Activated CD4-positive, CD25-positive, alpha-beta regulatory T cell (primary cell): Measurements from ENCODE around the gene ACAA2.

ENCODE experiments used
- DNase-seq, 4 experiments: peaks; one replicate each; lab custom pipeline; 2025; lab: John Stamatoyannopoulos, UW

Gene ACAA2, protein sequence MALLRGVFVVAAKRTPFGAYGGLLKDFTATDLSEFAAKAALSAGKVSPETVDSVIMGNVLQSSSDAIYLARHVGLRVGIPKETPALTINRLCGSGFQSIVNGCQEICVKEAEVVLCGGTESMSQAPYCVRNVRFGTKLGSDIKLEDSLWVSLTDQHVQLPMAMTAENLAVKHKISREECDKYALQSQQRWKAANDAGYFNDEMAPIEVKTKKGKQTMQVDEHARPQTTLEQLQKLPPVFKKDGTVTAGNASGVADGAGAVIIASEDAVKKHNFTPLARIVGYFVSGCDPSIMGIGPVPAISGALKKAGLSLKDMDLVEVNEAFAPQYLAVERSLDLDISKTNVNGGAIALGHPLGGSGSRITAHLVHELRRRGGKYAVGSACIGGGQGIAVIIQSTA

GRCh38 chr18:49813319-49814146 lies at the start of gene ACAA2:
ACAA2 (minus strand) TSS chr18:49813533; CDS start chr18:49813484, 49 bp downstream.
- peak; percentile 65 to 71 (median 70) for DNase-seq

- no peak for DNase-seq
Observed at GRCh38 chr18:49862656-49863385, 49.5 kb upstream of the ACAA2 start.

- DNase-seq, result no peak
Observed at GRCh38 chr18:49861659-49862058, 48.3 kb upstream of the ACAA2 start.

GRCh38 chr18:49859725-49860124 lies 46.4 kb upstream of the ACAA2 start:
- no peak for DNase-seq

- DNase-seq, result no peak
Observed at GRCh38 chr18:49859021-49859359, 45.7 kb upstream of the ACAA2 start.

- DNase-seq, result peak; percentile 4 to 31 (median 16)
Observed at GRCh38 chr18:49858309-49859020, 45.1 kb upstream of the ACAA2 start.

DNA sequence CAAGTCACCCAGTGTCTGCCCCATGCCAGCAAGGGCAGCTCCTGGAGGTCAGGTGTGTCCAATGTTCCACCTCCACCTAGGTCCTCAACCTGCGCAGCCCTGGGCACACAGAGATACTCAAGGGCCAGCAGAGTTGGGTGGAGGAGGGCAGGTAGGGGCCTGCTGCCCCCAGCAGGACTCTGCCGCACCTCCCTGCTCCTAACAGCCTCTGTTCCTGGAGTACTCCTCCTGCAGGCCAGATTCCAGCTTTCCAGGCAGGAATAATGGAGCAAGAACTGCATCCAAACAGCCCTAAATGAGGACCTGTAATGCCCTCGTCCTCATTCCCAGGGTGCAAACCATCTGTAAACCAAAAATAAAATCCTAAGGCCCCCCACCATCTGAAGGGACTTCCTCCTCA lies 44.4 kb upstream of the ACAA2 start:
- no peak for DNase-seq

DNA sequence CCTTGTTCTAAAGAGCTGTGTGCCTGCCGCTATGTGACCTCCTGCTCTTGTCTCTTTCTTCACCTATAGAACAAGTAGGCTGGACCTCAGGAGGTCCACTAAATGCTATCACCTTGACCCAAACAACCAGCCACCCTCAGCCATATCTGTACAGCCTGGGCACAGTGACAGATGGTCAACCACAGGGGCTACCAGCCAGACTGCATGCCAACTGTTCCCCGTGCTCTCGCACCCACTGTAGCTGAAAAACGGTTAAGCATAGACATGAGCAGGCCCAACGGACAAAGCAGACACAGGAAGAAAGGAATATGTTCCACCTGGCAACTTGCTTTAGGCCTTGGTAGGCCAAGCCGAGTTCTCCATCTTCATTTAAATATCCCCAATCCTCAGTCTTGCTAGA lies 43.2 kb upstream of the ACAA2 start:
- no peak for DNase-seq

- DNase-seq, result no peak
Observed at GRCh38 chr18:49855711-49856415, 42.5 kb upstream of the ACAA2 start.

DNA sequence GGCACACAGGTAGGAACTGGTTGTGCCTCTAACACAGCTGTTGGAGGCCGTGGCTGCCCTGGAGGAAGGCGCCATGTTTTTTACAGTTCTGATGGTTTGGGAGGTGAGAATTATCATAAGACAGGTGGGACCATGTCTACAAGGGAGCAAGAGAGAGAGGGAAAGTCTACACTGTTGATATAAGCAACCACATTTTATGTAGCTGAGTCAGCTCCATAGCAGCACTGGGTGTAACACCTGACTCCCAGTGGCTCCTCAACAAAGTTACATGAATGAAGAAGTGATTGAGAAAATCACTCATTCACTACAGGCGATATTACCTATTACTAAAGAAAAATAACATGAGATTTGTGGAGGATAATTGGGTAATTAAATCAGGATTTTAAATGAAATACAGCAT lies 41.3 kb upstream of the ACAA2 start:
- DNase-seq, result no peak

DNA sequence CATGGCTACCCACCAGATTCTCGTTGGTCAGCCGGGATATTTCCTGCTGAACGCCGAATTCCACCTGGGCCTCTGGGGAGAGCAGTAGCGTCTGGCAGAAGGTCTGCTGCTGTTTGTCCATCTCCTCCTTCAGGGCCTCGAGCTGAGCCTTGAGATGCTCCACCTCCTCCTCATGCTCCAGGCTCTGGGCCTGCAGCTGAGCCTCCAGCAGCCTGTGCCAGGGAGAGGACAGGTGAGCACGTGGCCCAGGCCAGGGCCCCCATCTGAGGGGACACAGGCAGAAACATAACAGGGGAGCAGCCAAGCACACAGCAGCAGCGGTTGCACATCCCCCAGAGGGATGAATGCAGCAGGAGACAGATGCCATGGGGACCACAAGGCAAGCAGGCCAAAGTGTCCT lies 40.1 kb upstream of the ACAA2 start:
- no peak for DNase-seq

DNA sequence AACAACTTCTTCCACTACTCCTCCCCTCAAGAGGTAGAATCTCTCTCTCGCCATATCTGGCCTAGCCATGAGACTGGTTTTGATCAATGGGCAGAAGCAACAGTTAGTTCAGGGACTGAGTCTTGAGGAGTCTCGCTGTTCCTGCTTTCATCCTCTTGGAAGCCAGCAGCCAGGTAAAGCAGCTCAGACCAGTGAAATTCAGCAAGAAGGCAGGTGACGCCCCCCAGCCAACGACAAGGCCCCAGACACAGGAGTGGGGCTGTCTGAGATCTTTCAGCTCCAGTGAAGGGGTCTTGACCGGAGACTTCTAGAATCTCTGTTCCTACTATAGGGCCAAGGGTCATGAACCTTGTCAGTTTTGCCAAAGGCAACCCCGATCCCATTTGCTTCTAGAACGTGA lies 39.7 kb upstream of the ACAA2 start:
- no peak for DNase-seq

GRCh38 chr18:49851624-49852023 lies 38.3 kb upstream of the ACAA2 start:
- no peak for DNase-seq

- no peak for DNase-seq
Observed at GRCh38 chr18:49850636-49851035, 37.3 kb upstream of the ACAA2 start.

DNA sequence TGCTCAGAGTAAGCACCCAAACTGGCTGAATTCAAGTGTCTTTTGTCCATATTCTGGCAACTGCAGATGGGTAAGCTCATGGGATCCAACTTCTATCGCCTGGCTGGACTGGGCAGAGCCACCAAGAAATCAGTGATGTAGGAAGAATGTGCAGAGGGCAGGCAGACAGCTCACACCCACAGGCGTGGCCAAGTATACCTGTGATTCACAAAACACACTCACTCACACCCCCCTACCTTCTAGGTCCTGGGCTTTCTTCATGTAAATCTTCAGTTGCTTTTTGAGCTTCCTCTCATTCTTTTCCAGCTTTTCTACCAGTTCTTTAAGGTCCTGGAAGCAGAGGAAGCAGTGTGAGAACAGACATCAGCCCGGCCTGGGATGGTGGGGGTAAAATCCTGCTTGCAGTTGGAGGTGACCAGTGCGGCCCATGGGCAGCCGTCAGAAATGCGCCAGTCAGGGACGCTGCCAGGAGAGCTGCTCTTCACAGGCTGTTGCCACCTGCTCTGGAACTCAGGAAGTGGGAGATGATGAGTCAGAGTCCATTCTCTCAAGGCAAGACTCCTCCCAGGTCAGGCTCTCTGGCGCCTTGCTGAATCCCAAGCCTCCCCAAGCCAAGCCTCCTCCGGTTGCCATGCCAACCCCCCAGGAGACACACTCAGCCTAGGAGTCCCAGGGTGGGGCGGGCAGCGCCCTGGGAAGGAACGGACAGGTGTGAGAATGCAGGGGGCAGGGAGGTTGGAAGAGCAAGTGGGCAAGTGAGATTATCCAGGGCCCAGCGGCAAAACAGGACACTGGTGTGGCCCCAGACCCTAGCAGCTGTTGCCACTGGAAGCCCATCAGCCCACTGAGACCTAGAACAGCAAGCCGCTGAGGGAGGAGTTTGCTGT lies 36.2 kb upstream of the ACAA2 start:
- no peak for DNase-seq

DNA sequence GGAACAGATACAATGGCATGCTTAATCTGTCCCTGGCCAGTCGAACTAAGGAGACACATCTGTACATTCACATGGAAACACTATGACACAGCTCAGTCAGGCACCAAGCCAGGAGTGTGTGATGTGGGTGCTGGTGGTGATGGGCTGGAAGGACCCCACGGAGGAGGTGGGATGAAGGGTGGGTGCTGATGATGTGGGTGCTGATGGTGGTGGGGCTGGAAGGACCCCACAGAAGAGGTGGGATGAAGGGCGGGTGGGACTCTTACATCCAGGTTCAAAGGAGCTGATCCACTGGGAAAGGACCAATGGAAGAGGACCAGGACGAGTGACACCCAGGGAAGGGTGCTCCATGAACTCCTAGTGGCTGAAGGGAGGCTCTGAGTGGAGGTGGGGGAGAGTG lies 34.8 kb upstream of the ACAA2 start:
- no peak for DNase-seq

GRCh38 chr18:49847524-49847923 lies 34.2 kb upstream of the ACAA2 start:
- DNase-seq, result no peak

- no peak for DNase-seq
Observed at GRCh38 chr18:49846718-49847470, 33.6 kb upstream of the ACAA2 start.

- no peak for DNase-seq
Observed at GRCh38 chr18:49846361-49846662, 33.0 kb upstream of the ACAA2 start.
